IPS-20b (cell line): ENCODE measurements around the gene CPEB4.

Experiments
- H3K27ac ChIP-seq: one replicate; pipeline ENCODE4 v1.5.1; 2013; ENCODE audit warnings: low read length
- H3K27me3 ChIP-seq: 2 replicates; pipeline ENCODE4 v1.6.1; 2013; ENCODE audit warnings: mild to moderate bottlenecking, low read length, inconsistent platforms; ENCODE audit not compliant: insufficient read depth
- H3K36me3 ChIP-seq: 2 replicates; pipeline ENCODE4 v1.6.1; 2013; ENCODE audit warnings: low read depth, mild to moderate bottlenecking, inconsistent platforms, low read length, moderate library complexity; ENCODE audit not compliant: insufficient read depth
- H3K4me1 ChIP-seq: 2 replicates; pipeline ENCODE4 v1.6.1; 2013; ENCODE audit warnings: mild to moderate bottlenecking, control low read depth, inconsistent platforms, low read length, moderate library complexity; ENCODE audit not compliant: insufficient read depth
- H3K4me3 ChIP-seq: 2 replicates; pipeline ENCODE4 v1.5.1; 2013; ENCODE audit warnings: mild to moderate bottlenecking, low read length, inconsistent platforms
- H3K9ac ChIP-seq: 2 replicates; pipeline ENCODE4 v1.6.1; 2013; ENCODE audit warnings: low read depth, mild to moderate bottlenecking, inconsistent platforms, low read length, moderate library complexity
- H3K9me3 ChIP-seq: 2 replicates; pipeline ENCODE4 v1.6.1; 2013; ENCODE audit warnings: mild to moderate bottlenecking, low read depth, low read length, inconsistent platforms; ENCODE audit not compliant: insufficient read depth

CPEB4 gene

DNA sequence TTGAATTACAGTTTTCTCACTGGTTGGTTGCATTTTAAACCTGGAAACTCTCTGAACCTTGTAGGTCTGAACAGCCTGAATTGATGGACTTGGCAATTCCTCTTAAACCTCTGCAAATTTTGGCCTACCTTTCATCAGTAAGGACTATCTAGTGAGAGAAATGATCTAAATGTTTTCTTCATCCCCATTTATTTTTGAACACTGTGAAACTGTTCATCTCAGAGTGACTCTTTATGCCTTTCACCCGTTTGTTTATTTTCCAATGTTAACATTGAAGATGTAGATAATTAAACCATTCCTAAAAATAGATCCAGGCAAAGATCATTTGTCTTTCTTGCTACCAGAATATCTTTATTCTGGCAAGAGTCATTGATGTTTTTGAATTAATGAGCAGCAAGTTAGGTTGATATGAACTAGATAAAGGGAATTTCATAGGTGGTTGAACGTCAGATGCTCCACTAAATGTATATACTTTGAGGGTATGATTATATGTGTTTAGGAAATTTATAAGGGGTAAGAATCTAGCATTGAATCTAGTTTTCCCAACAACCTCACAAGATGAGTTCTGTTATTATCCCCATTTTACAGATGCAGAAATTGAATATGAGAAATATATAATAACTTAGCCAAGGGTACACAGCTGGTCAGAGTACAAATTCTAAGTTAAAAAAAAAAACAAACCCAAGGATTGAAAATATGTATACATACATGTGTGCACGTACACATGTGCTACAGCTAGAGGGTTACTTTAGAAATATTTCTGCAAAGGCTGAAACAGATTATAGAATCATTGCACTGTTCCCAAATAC is 3.4 kb downstream of the CPEB4 start:
- Histone ChIP-seq H3K27ac (no peak overlapping the region), H3K9me3 (no peaks in the 10 kb centered on the region), H3K9ac (no peak overlapping the region), H3K4me3 (peak overlapping the region; percentile 19; the same call in 1 of the 2 replicates), H3K4me1 (peaks cover 13% of the 10 kb centered on the region), H3K27me3 (peaks cover 11% of the 10 kb centered on the region; the same call in 1 of the 2 replicates), H3K36me3 (no peaks in the 10 kb centered on the region)

DNA sequence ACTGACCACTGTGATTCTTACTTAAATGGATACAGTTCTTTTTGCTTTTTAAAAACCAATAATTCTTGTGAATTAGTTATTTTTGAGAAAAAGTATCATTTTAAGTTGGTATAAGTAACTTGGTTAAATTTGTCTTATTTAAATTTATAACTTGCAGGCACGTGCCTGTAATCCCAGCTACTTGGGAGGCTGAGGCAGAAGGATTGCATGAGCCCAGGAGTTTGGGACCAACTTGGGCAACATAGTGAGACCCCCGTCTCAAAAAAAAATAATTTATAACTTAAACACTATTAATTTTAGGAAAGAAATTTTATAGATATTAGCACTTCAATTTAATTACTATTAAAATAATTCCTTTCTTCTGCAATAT is 5.0 kb downstream of the CPEB4 start:
- Histone ChIP-seq H3K4me3 (no peak overlapping the region), H3K9me3 (no peaks in the 10 kb centered on the region), H3K36me3 (no peaks in the 10 kb centered on the region), H3K27ac (no peak overlapping the region), H3K27me3 (peaks cover 11% of the 10 kb centered on the region; the same call in 1 of the 2 replicates), H3K9ac (no peak overlapping the region), H3K4me1 (peaks cover 13% of the 10 kb centered on the region)

DNA sequence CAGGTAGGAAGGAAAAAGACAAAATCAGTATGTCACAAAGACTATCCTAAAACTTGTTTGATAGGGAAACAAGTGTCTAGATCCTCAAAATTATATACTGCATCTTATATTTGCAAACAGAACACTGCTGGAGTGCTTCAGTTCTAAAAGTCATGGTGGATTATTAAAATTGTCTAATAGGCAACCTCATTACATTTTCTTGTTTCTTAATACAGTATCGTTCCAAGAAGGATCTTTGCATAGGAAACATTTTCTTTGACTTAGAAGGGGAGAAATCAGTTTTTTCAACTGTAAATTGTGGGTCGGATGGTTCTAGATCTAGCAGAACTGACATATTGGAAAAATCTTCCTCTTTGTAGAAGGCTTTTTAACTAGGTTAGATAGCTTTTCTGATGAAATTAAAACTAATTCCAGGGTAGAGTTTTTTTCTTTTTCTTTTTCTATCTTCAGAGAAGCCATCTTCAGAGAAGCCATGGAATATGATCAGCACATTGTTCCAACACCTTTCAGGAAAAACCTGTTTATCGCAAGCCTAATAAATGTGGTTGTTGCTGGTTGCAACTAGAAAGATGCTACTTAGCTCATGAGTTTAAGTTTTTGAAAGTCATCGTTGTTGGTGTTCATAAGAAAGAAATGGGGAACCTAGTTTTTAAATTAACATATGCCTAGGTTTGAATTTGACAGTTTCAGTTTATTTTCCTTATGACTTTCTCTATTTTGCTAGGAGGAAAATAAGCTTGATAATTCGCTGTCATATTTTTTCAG is 7.4 kb downstream of the CPEB4 start:
- Histone ChIP-seq H3K9ac (no peak overlapping the region), H3K27ac (no peak overlapping the region), H3K36me3 (no peaks in the 10 kb centered on the region), H3K9me3 (no peaks in the 10 kb centered on the region), H3K4me3 (no peak overlapping the region), H3K27me3 (no peaks in the 10 kb centered on the region), H3K4me1 (peaks cover 6% of the 10 kb centered on the region)

DNA sequence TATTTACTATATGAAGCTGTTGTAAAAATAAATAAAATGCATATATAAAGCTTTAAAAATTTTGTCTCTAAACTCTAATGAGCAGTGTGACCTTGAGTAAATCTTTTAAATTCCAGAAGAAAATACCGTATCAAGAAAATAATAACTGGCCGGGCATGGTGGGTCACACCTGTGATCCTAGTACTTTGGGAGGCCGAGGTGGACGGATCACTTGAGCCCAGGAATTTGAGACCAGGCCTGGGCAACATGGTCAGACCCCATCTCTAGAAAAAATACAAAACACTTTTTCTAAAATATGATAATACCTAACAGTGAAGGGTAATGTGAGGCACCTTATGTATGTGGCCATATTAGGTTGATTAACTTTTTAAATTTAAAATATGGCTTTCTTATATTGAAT is 8.5 kb downstream of the CPEB4 start:
- no peaks in the 10 kb centered on the region for H3K27me3 ChIP-seq
- H3K36me3 ChIP-seq = no peaks in the 10 kb centered on the region
- no peaks in the 10 kb centered on the region for H3K9me3 ChIP-seq
- peaks cover 3% of the 10 kb centered on the region; the same call in 1 of the 2 replicates for H3K4me1 ChIP-seq
- H3K27ac ChIP-seq = no peak overlapping the region
- no peak overlapping the region for H3K4me3 ChIP-seq
- no peak overlapping the region for H3K9ac ChIP-seq

DNA sequence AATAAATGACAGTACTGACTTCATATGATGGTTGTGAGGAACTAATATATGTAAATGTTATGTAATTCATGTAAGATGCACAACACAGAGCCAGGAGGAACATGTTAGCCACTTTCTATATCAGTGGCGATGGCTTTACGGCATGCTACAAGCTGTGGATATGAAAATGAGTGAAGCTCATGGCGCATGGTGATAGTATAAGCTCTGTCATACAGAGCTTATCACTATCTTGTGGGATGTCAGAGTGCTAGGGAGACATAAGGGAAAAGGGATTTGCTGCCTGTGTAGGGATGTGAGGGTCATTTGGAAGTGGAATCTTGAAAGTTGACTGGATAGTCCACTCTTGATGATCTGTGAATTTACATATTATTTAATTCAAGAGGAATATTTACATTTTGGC is 13.6 kb downstream of the CPEB4 start:
- no peak overlapping the region for H3K9ac ChIP-seq
- peaks cover 12% of the 10 kb centered on the region; the same call in 1 of the 2 replicates for H3K4me1 ChIP-seq
- no peaks in the 10 kb centered on the region for H3K9me3 ChIP-seq
- H3K27ac ChIP-seq = no peak overlapping the region
- no peaks in the 10 kb centered on the region for H3K36me3 ChIP-seq
- no peaks in the 10 kb centered on the region for H3K27me3 ChIP-seq
- H3K4me3 ChIP-seq = no peak overlapping the region

DNA sequence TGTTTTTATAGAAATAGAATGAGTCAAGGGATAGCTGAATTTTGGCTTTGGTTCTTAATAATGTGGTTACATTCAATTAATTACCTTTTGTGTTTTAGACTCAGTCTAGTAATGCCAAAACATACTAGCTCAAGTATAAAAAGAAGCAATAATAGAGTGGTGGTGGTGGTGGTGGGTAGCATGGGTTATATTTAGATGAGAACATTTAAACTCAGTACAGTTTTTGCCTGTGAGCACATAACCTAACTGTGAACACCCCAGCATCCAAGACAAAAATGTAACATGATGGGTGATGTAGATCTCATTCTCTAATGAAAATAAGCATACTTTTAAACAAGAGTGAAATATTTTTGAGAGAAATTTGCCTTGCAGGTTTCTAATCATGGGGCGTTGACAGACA is 14.2 kb downstream of the CPEB4 start:
- Histone ChIP-seq H3K4me3 (no peak overlapping the region), H3K27ac (no peak overlapping the region), H3K27me3 (no peaks in the 10 kb centered on the region), H3K9ac (no peak overlapping the region), H3K36me3 (no peaks in the 10 kb centered on the region), H3K9me3 (no peaks in the 10 kb centered on the region), H3K4me1 (peaks cover 14% of the 10 kb centered on the region; the same call in 1 of the 2 replicates)

DNA sequence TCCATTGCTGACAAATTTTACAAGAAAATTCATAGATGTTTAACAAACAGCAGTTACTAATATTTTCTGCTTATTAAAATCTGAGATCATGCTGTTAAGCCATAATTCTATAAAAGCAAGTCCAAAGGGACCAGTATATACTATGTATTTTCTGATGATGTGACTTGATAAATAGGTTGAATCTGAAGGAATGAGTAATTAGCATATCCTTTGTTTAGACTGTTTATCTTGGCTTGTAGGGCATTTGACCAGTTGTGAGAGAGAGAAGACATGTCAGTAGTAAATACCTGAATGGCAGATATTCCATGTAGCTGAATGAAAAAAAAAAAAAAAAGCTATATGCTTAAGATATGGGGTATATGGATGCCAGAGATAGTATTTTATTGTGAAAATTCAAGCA is 14.6 kb downstream of the CPEB4 start:
- Histone ChIP-seq H3K36me3 (no peaks in the 10 kb centered on the region), H3K27ac (no peak overlapping the region), H3K4me1 (peaks cover 15% of the 10 kb centered on the region; the same call in 1 of the 2 replicates), H3K9ac (no peak overlapping the region), H3K9me3 (no peaks in the 10 kb centered on the region), H3K27me3 (no peaks in the 10 kb centered on the region), H3K4me3 (no peak overlapping the region)

DNA sequence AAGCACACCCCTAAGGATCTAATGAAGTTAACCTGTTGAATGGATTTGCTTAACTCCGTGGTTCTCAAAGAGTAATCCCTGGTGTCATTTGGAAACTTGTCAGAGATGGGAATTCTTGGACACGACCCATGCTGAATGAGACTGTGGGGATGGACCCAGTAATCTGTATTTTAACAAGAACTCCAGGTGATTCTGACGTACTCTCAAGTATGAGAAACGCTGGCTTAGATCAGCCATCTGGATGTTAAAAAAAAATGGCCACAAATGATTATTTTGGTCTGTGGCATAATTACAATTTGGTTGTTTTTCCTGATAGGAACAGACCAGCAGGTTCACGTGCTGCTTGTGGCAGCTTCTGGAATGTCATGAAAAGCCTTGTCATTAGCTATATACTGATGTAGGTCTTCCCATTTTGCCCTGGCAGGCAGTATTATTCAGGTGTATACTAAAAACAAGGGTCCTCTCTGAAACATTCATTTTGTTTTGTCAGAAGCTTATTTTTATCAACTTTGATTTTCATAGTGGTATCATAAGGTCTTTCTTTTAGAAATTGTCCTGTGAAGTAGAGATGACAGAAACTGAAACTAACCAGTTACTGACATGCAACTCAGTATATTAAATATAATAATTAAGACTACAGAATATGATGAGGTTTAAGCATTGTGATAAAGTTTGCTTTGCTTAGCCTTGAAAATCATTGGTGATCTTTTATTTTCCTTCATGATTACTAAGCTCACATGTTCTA is 15.4 kb downstream of the CPEB4 start:
- H3K27ac ChIP-seq = no peak overlapping the region
- no peak overlapping the region for H3K9ac ChIP-seq
- H3K9me3 ChIP-seq = no peaks in the 10 kb centered on the region
- H3K4me3 ChIP-seq = no peak overlapping the region
- H3K27me3 ChIP-seq = no peaks in the 10 kb centered on the region
- no peaks in the 10 kb centered on the region for H3K36me3 ChIP-seq
- peaks cover 15% of the 10 kb centered on the region; the same call in 1 of the 2 replicates for H3K4me1 ChIP-seq

DNA sequence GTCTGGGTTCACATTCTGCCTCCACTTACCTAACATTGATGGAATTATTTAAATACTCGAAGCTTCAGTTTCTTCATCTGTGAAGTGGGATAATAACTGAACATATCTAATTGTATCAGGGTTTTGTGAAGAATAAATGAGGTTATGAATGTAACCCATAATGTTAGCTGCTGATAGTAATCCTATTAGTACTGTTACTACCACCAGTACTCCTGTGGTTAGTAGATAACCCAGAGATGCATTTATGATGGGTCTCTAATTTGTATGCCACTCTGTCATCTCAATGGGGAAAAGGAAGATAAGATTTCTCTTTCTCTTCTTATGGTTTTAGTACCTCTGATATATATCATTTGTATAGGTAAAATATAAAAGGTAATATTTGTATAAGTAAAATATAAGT is 16.0 kb downstream of the CPEB4 start:
- Histone ChIP-seq H3K9me3 (no peaks in the 10 kb centered on the region), H3K27me3 (no peaks in the 10 kb centered on the region), H3K27ac (no peak overlapping the region), H3K9ac (no peak overlapping the region), H3K4me1 (peaks cover 15% of the 10 kb centered on the region; the same call in 1 of the 2 replicates), H3K36me3 (no peaks in the 10 kb centered on the region), H3K4me3 (no peak overlapping the region)

DNA sequence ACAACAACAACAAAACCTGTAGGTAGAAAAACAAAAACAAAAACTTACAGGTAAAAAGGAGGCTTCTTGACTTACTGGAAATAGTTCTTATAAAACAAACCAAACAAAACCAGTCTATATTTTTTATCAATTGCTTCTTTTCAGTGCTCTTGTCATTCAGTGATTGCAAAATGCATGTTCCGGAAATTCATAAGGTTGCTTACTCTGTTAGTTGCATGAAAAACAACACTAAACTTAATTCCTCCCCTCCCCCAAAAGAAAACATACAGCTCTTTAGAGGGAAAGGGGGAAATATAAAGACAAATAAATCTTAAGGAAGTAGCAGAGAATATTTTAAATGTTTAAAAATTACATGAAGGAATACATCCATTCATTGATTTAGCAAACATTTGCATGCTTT is 19.1 kb downstream of the CPEB4 start:
- no peaks in the 10 kb centered on the region for H3K36me3 ChIP-seq
- no peak overlapping the region for H3K9ac ChIP-seq
- no peaks in the 10 kb centered on the region for H3K9me3 ChIP-seq
- no peak overlapping the region for H3K4me3 ChIP-seq
- no peaks in the 10 kb centered on the region for H3K27me3 ChIP-seq
- H3K4me1 ChIP-seq = peaks cover 15% of the 10 kb centered on the region; the same call in 1 of the 2 replicates
- H3K27ac ChIP-seq = no peak overlapping the region

DNA sequence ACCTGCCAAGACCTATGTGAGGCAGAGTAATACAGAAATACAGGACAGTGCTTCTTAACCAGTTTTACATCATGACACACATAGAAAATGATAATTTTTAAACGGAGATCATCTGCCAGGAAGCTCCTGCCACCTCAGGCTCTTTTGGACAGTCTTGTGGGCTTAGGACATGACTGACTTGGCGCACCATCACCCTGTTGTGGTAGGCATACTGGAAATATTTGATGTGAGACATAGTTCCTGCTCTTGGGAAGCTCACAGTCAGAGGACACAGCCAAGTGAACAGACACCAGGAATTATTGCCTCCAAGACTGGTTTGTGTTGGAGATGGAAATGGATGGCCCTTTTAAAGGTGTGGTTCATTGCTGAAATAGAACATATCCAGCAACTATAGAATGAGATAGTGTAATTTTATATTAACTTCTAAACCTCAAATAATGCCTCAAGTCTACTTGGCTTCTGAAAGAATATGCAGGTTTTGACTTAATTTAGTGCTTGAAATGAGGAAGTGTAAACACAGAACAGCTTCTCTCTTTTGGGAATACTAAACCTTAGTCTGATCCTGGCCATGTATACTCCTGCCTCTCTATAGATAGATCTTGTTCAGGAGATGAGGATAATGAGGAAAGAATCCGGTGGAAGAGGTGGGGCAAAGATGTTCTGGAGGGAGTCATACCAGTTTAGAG is 19.7 kb downstream of the CPEB4 start:
- Histone ChIP-seq H3K9ac (peak overlapping the region; percentile 17; the same call in 1 of the 2 replicates), H3K9me3 (no peaks in the 10 kb centered on the region), H3K27ac (no peak overlapping the region), H3K4me1 (peaks cover 10% of the 10 kb centered on the region; the same call in 1 of the 2 replicates), H3K27me3 (no peaks in the 10 kb centered on the region), H3K36me3 (no peaks in the 10 kb centered on the region), H3K4me3 (no peak overlapping the region)
